NCI-H2029 (cell line): ENCODE measurements around the gene RAD51B.

ENCODE experiments used
- DNase-seq: peaks from one replicate; lab custom pipeline; 2025; lab: John Stamatoyannopoulos, UW

RAD51B gene

GRCh38 chr14:68622856-68623255 is 803.3 kb downstream of the RAD51B start:
- no peak for DNase-seq

DNA sequence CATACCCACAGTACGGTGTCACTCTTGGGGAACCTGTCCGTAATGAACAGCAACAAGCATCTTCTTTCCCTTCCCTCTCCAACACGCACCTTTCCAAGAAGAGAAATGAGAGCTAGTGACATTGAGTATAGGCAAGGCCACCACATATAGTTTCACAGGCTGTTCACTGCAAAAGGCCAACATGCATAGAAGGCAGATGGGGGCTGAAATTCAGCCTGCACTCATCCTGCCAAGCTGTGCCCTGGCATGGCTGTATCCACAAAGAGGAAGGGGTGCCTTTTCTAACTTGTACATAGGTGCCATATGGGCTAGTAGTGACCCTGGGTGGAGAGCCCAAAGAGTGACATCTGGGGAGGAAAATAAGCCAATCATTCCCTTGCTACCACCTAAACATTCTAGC is 803.7 kb downstream of the RAD51B start:
- no peak for DNase-seq

DNA sequence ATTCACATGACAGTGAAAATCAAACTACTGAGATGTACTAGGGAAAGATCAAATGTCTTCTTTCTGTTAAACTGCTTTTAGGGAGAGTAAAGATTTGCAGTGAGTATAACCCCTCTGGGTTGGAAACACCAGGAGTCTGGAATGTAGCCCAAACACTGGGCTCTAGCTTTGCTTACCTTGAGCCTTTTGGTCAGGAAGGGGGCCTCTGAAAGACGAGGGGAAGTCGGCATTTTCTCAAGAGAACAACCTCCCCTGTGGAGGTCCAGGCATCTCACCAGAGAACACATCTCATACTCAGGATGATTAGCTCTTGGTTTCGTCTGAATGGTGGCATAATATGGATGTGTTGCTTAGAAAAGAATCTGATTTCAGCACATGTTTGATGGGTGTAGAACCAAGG is 804.2 kb downstream of the RAD51B start:
- DNase-seq = no peak

GRCh38 chr14:68624541-68625220 is 805.1 kb downstream of the RAD51B start:
- DNase-seq = no peak

DNA sequence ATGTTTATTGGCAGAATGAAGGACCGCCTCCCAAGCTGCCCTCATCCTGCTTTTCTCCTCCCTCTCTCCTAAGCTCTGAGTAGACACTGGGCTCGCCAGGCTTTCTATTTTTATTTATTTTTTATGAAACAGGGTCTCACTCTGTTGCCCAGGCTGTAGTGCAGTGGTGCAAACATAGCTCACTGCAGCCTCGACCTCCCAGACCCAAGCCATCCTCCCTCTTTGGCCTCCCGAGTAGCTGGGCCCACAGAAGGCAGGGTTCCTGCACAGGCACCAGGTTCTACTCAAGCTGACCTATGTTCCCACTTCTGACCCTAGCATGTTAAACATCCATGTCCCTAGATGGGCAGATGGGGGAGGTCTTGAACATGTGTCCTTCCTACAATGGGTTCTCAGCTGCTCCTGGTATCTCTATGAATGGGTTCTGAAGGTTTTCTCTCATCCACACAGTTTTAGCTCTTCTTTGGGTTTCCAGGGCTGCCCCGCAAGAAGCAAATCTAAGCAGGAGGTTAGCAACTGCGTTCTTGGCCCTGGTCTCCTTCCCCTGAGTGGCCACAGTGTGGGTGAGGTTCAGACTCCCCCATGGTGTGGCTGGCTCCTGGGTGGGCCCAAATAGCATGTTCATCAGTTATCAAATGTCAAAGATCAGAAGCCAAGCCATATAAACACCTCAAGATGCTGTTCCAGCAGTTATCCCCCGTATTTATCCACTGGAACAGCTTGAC is 805.9 kb downstream of the RAD51B start:
- no peak for DNase-seq

- DNase-seq = no peak
Observed at GRCh38 chr14:68626386-68626785, 806.8 kb downstream of the RAD51B start.

DNA sequence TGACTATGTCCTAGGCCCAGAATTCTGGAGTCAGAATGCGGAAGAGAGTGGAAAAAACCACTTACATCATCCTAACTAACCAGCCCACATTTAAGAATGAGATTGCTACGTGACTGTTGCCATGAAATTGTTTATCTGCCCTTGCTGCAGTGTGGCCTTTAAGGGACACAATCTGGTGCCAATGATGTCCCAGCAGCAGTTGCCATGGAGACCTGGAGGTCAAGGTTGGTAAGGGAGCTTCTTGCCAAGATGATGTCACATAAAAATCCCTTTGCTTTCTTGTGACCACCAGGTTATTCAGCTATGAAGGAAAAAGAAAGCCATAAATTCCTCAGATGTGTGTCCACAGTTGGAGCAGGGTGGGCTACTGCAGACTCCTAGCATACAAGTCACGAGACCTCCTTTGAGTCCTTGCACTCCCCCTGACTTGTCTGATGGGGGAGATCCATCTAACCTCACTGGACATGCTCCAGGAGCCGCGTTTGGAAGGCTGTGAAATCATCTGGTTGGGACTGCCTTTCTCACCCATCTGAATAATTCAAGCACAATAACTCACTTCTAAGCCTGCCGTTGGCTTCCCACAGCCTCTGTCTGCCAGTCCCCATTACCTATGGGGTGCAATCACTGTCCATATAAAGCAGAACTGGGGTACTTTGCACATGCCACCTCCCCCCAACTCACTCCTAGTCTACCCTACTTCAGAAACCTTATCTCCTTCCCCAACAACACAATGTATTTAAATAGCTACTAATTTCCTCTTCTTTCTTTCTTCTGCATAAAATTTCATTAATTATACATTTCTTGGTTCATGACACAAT is 807.7 kb downstream of the RAD51B start:
- no peak for DNase-seq

GRCh38 chr14:68627868-68628604 is 808.5 kb downstream of the RAD51B start:
- peak; percentile 1 for DNase-seq

GRCh38 chr14:68628605-68629310 is 809.2 kb downstream of the RAD51B start:
- no peak for DNase-seq

DNA sequence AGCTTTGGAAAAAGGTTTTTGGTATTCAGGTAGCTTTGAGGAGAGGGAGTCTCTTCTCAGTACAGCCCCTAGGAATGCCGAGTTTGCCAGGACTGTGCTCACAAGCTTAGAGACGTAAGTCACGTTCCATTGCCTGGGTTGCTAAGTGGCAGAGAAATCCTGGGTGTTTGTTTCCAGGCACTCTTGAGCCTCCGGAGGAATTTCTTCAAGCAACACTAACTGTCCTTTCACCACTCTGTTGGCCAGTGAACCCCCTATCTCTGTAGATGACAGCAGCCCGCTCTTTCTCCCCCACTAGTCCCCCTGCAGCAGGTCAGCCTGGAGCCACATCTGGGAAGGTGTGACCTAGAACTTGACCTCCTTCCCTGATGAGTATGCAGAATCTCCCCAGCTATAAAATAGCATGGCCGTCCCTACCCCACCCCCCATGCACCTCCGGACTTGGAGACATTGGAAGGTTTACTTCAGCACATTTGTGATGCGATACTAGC is 810.5 kb downstream of the RAD51B start:
- no peak for DNase-seq

DNA sequence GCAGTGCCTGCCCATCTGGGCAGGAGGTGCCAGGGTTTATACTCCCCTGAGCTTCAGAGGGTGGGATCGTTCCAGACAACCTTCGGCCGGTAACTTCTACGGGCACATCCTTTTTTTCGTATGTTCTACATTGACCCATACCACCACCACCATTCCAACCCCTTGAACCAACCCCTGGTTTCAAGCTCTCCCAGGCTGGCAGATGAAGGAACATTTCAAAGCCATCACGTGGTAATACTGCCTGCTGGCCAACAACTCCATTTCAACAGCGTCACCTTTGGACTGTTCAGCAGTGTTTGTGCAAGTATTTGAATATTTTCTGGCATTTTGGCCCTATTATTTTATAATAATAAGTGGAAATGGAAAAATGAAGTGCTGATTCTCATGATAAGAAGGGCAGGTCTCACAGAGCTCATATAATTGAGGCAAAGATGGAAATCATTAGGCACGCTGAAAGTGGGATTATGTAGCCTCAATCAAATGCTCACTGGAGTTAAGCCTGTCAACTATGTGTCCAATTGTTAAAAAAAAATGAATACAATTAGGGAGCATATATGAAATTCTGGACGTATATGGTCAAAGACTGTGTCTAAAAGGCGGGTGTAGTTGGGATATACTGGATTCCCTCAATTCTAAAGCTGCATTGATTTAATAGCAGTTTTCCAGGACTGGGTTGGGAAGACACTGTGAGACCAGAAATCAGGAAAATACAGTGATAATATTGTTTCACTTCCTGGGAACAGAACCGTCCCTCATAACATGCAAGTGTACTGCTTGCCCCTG is 811.2 kb downstream of the RAD51B start:
- no peak for DNase-seq

GRCh38 chr14:68631394-68632053 is 811.9 kb downstream of the RAD51B start:
- no peak for DNase-seq

- no peak for DNase-seq
Observed at GRCh38 chr14:68632054-68632895, 812.7 kb downstream of the RAD51B start.

GRCh38 chr14:68633131-68633991 is 813.8 kb downstream of the RAD51B start:
- no peak for DNase-seq

DNA sequence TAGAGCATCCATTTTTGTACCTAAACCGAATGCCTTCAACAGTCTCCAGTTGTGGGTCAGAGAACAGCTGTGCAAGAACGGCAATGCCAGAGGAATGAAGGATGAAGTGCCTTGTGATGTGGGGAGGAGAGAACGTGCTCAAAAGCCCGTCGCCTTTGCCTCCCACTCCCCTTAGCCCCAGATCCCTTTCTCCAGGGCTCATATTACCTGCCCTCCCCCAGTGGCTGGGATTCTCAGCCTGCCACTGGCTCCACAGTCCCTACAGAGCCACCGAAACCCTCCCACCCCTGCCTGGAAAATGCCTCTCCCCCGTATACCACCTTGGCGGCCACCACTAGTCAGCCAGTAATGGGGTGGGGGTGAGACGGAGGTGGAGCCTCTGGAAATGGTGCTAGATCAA is 814.8 kb downstream of the RAD51B start:
- no peak for DNase-seq

DNA sequence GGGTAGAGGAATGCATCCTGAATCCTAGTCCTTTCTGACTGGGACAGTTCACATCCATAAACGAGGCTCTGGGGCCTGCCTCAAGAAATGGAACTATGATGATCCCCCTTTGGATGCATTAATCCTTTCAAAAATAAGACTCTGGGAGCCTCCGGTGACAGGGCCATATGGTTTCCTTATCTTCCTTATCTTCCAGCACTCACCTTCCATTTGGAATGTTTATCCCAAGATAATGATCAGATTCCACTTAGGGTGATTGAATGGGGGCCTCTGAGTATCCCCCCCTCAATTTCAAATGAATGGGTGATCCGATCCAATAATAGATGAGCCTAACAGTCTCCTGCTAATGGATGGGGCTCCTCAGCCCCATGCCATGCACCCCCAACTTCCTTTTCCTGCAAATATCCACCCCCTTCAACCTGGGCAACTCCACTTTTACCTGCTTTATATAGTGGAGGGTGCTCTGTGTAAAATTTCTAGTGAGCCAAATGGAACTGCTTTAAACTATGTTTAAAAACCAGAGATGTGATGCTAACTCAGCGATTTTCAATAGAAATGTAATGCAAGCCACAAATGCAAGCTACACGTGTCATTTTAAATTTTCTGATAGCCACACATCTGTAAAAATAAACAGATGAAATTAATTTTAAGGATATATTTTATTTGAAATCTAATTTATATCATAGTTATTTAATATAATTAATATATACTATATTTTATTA is 815.5 kb downstream of the RAD51B start:
- no peak for DNase-seq

GRCh38 chr14:68636597-68636996 is 817.0 kb downstream of the RAD51B start:
- DNase-seq = no peak
